HG03135 (cell line): ENCODE results near the gene DNTTIP2.
"Not testable (repeated sequence)": the region's sequence is repeated elsewhere in the genome, so short reads cannot be mapped to it uniquely, and the experiment has no call there.

Experiments used
- ATAC-seq: cut with Tn5 transposase; IDR thresholded peaks from one replicate; pipeline ENCODE4 v1.9.1; 2021; ENCODE audit warnings: mild to moderate bottlenecking, moderate library complexity; ENCODE audit not compliant: unreplicated experiment

The DNTTIP2 gene

GRCh38 chr1:93844262-93845045 lies 34.6 kb downstream of the DNTTIP2 start:
- ATAC-seq = no peak

GRCh38 chr1:93842750-93843500 lies 36.1 kb downstream of the DNTTIP2 start:
- ATAC-seq = no peak

GRCh38 chr1:93841771-93842170 lies 37.2 kb downstream of the DNTTIP2 start:
- ATAC-seq = no peak

- ATAC-seq = no peak
Measured at GRCh38 chr1:93840956-93841482, 38.0 kb downstream of the DNTTIP2 start.

- ATAC-seq = no peak
Measured at GRCh38 chr1:93839753-93840152, 39.3 kb downstream of the DNTTIP2 start.

- ATAC-seq = no peak
Measured at GRCh38 chr1:93839307-93839706, 39.7 kb downstream of the DNTTIP2 start.

- no peak for ATAC-seq
Measured at GRCh38 chr1:93837961-93838360, 41.0 kb downstream of the DNTTIP2 start.

- not testable (repeated sequence) for ATAC-seq
Measured at GRCh38 chr1:93833293-93833692, 45.7 kb downstream of the DNTTIP2 start.

GRCh38 chr1:93829061-93829460 lies 49.9 kb downstream of the DNTTIP2 start:
- no peak for ATAC-seq

- no peak for ATAC-seq
Measured at GRCh38 chr1:93828367-93828755, 50.6 kb downstream of the DNTTIP2 start.

- ATAC-seq = no peak
Measured at GRCh38 chr1:93827633-93828366, 51.2 kb downstream of the DNTTIP2 start.

GRCh38 chr1:93827128-93827527 lies 51.9 kb downstream of the DNTTIP2 start:
- ATAC-seq = no peak

- ATAC-seq = no peak
Measured at GRCh38 chr1:93824834-93825233, 54.2 kb downstream of the DNTTIP2 start.

GRCh38 chr1:93822730-93823425 lies 56.1 kb downstream of the DNTTIP2 start:
- ATAC-seq = no peak

GRCh38 chr1:93821423-93822144 lies 57.4 kb downstream of the DNTTIP2 start:
- no peak for ATAC-seq

GRCh38 chr1:93820554-93821422 lies 58.2 kb downstream of the DNTTIP2 start:
- ATAC-seq = no peak

- ATAC-seq = no peak
Measured at GRCh38 chr1:93818570-93818959, 60.4 kb downstream of the DNTTIP2 start.

- ATAC-seq = no peak
Measured at GRCh38 chr1:93817819-93818569, 61.0 kb downstream of the DNTTIP2 start.
